Right atrium auricular region (tissue), 2 donors: ENCODE measurements around the gene TET2. TPM values are rescaled to one million over a fixed set of nuclear protein-coding genes. Genes with fewer than 3 reads are reported as not detected.

Source experiments
- DNase-seq: peaks from one replicate; pipeline ENCODE4 v3.0.0-alpha.2; 2019; ENCODE audit warnings: low spot score
- H3K27ac ChIP-seq, 2 donors: fragments of 200-600 bp; sonication (generic); 1 replicate in 1 of 2; 2 replicates in 1 of 2; pipeline ENCODE4 v1.5.1; 2016 to 2019
- H3K27me3 ChIP-seq, 2 donors: fragments of 200-600 bp; sonication (generic); one replicate each; pipeline versions ENCODE4 v1.5.1 to v1.6.0; 2017 to 2019
- H3K36me3 ChIP-seq: fragments of 200-600 bp; sonication (generic); one replicate; pipeline ENCODE4 v1.5.1; 2016
- H3K4me1 ChIP-seq, 2 donors: fragments of 200-600 bp; sonication (generic); one replicate each; pipeline versions ENCODE4 v1.5.1 to v1.6.0; 2017 to 2019
- H3K4me3 ChIP-seq, 2 donors: fragments of 200-600 bp; sonication (generic); 1 replicate in 1 of 2; 2 replicates in 1 of 2; pipeline ENCODE4 v1.5.1; 2017 to 2019; ENCODE audit warnings: mild to moderate bottlenecking in 1 of 2, moderate library complexity in 1 of 2
- H3K9me3 ChIP-seq, 2 donors: fragments of 200-600 bp; sonication (generic); one replicate each; pipeline ENCODE4 v1.5.1; 2019
- CTCF ChIP-seq, 2 donors: fragments of 200-600 bp; sonication (generic); IDR thresholded peaks; one replicate each; pipeline ENCODE4 v1.5.1; 2019; ENCODE audit warnings: antibody characterized with exemption in 2 of 2
- total RNA-seq, 2 donors: library from RNA; depleted of rRNA; stranded (reverse); fragments of >200 nt; gene quantifications; one replicate each; pipeline ENCODE4 v1.1.0, GENCODE V29; 2016

TET2 gene
- total RNA-seq, 2 donors from 2014 or later, result 15.4 to 16.2 TPM

- Histone ChIP-seq H3K4me3 (no peak overlapping the region), H3K36me3 (peaks cover 4% of the 10 kb centered on the region), H3K27me3 (no peaks in the 10 kb centered on the region), H3K9me3 (no peaks in the 10 kb centered on the region), H3K27ac (no peak overlapping the region), H3K4me1 (no peaks in the 10 kb centered on the region)
- DNase-seq, result no peak
- TF ChIP-seq CTCF (IDR thresholded peaks at IDR 0.05), result no peak
Observed at GRCh38 chr4:105281124-105281415, 134.4 kb downstream of the TET2 start.

GRCh38 chr4:105282489-105282888 lies 135.8 kb downstream of the TET2 start:
- Histone ChIP-seq H3K9me3 (peaks cover 0 to 2% of the 10 kb centered on the region in 2 donors), H3K4me3 (no peak overlapping the region), H3K4me1 (no peaks in the 10 kb centered on the region), H3K36me3 (no peaks in the 10 kb centered on the region), H3K27me3 (no peaks in the 10 kb centered on the region), H3K27ac (no peak overlapping the region)
- TF ChIP-seq CTCF (IDR thresholded peaks at IDR 0.05), result no peak
- DNase-seq, result no peak

- Histone ChIP-seq H3K36me3 (no peaks in the 10 kb centered on the region), H3K27me3 (no peaks in the 10 kb centered on the region), H3K4me3 (no peak overlapping the region), H3K27ac (no peak overlapping the region), H3K9me3 (peaks cover 0 to 12% of the 10 kb centered on the region in 2 donors), H3K4me1 (no peaks in the 10 kb centered on the region)
- no peak for TF ChIP-seq CTCF (IDR thresholded peaks at IDR 0.05)
- DNase-seq, result no peak
Observed at GRCh38 chr4:105283501-105283900, 136.8 kb downstream of the TET2 start.

- no peaks in the 10 kb centered on the region for H3K36me3 ChIP-seq
- no peak overlapping the region for H3K27ac ChIP-seq
- no peak for DNase-seq
- H3K9me3 ChIP-seq, result peaks cover 0 to 14% of the 10 kb centered on the region in 2 donors
- TF ChIP-seq CTCF (IDR thresholded peaks at IDR 0.05), result no peak
- H3K4me1 ChIP-seq, result no peaks in the 10 kb centered on the region
- H3K27me3 ChIP-seq, result no peaks in the 10 kb centered on the region
- no peak overlapping the region for H3K4me3 ChIP-seq
Observed at GRCh38 chr4:105288121-105288520, 141.4 kb downstream of the TET2 start.

- DNase-seq, result no peak
- no peak overlapping the region for H3K4me3 ChIP-seq
- TF ChIP-seq CTCF (IDR thresholded peaks at IDR 0.05), result no peak
- H3K27me3 ChIP-seq, result no peaks in the 10 kb centered on the region
- no peaks in the 10 kb centered on the region for H3K4me1 ChIP-seq
- no peaks in the 10 kb centered on the region for H3K36me3 ChIP-seq
- H3K27ac ChIP-seq, result no peak overlapping the region
- peaks cover 0 to 14% of the 10 kb centered on the region in 2 donors for H3K9me3 ChIP-seq
Observed at GRCh38 chr4:105291925-105292324, 145.2 kb downstream of the TET2 start.

- no peaks in the 10 kb centered on the region for H3K36me3 ChIP-seq
- no peak for TF ChIP-seq CTCF (IDR thresholded peaks at IDR 0.05)
- DNase-seq, result no peak
- H3K4me1 ChIP-seq, result no peaks in the 10 kb centered on the region
- no peaks in the 10 kb centered on the region for H3K27me3 ChIP-seq
- H3K4me3 ChIP-seq, result no peak overlapping the region
- H3K9me3 ChIP-seq, result peaks cover 0 to 4% of the 10 kb centered on the region in 2 donors
- H3K27ac ChIP-seq, result no peak overlapping the region
Observed at GRCh38 chr4:105293360-105293759, 146.7 kb downstream of the TET2 start.
